ENCODE results near the gene BCAN.

The BCAN gene

GRCh38 chr1:156706657-156707416, 64.9 kb downstream of the BCAN start:
- H3K4me3 ChIP-seq (ENCODE audit: low read depth in 1 of 2, low read length in 2 of 2), result peak overlapping the region; percentile 69 to 80
- H3K9ac ChIP-seq (ENCODE audit: low read length), result peak overlapping the region; percentile 63
- H3K9me3 ChIP-seq (ENCODE audit: low read length), result no peaks in the 10 kb centered on the region
- H3K27me3 ChIP-seq (ENCODE audit: control insufficient read depth in 1 of 2, insufficient read depth in 2 of 2, low read length in 2 of 2), result no peaks in the 10 kb centered on the region
- peaks cover 65% of the 10 kb centered on the region for H3K4me1 ChIP-seq (ENCODE audit: insufficient read depth, low read length)
- H3K36me3 ChIP-seq (ENCODE audit: insufficient read depth, low read length), result no peaks in the 10 kb centered on the region
- peak overlapping the region; percentile 89 for H3K27ac ChIP-seq (ENCODE audit: low read depth, low read length)

GRCh38 chr1:156707417-156708217, 65.7 kb downstream of the BCAN start:
- Histone ChIP-seq H3K27me3 (ENCODE audit: control insufficient read depth in 1 of 2, insufficient read depth in 2 of 2, low read length in 2 of 2) (no peaks in the 10 kb centered on the region), H3K9me3 (ENCODE audit: low read length) (no peaks in the 10 kb centered on the region), H3K27ac (ENCODE audit: low read depth, low read length) (peak overlapping the region; percentile 89), H3K4me3 (ENCODE audit: low read depth in 1 of 2, low read length in 2 of 2) (no peak overlapping the region), H3K36me3 (ENCODE audit: insufficient read depth, low read length) (no peaks in the 10 kb centered on the region), H3K9ac (ENCODE audit: low read length) (no peak overlapping the region), H3K4me1 (ENCODE audit: insufficient read depth, low read length) (peaks cover 73% of the 10 kb centered on the region)

- Histone ChIP-seq H3K9ac (ENCODE audit: low read length) (no peak overlapping the region), H3K9me3 (ENCODE audit: low read length) (no peaks in the 10 kb centered on the region), H3K4me3 (ENCODE audit: low read depth in 1 of 2, low read length in 2 of 2) (no peak overlapping the region), H3K27ac (ENCODE audit: low read depth, low read length) (peak overlapping the region; percentile 89), H3K36me3 (ENCODE audit: insufficient read depth, low read length) (no peaks in the 10 kb centered on the region), H3K27me3 (ENCODE audit: control insufficient read depth in 1 of 2, insufficient read depth in 2 of 2, low read length in 2 of 2) (no peaks in the 10 kb centered on the region), H3K4me1 (ENCODE audit: insufficient read depth, low read length) (peaks cover 77% of the 10 kb centered on the region)
Observed at GRCh38 chr1:156708218-156708661, 66.3 kb downstream of the BCAN start.

- Histone ChIP-seq H3K9me3 (ENCODE audit: low read length) (no peaks in the 10 kb centered on the region), H3K36me3 (ENCODE audit: insufficient read depth, low read length) (no peaks in the 10 kb centered on the region), H3K27me3 (ENCODE audit: control insufficient read depth in 1 of 2, insufficient read depth in 2 of 2, low read length in 2 of 2) (no peaks in the 10 kb centered on the region), H3K4me3 (ENCODE audit: low read depth in 1 of 2, low read length in 2 of 2) (no peak overlapping the region), H3K4me1 (ENCODE audit: insufficient read depth, low read length) (peaks cover 69% of the 10 kb centered on the region), H3K27ac (ENCODE audit: low read depth, low read length) (peak overlapping the region; percentile 56), H3K9ac (ENCODE audit: low read length) (no peak overlapping the region)
Observed at GRCh38 chr1:156709031-156709430, 67.1 kb downstream of the BCAN start.
